WI38 (cell line): ENCODE data around the gene FBXO15.

ENCODE experiments used
- H3K4me3 ChIP-seq: 2 replicates; pipeline ENCODE4 v1.5.1; 2011; ENCODE audit warnings: low read depth, mild to moderate bottlenecking, control low read depth, low read length
- CTCF ChIP-seq: IDR thresholded peaks from 2 replicates; pipeline ENCODE4 v1.5.1; 2012; ENCODE audit warnings: low read depth, mild to moderate bottlenecking, control low read depth, low read length

FBXO15 gene

GRCh38 chr18:74074668-74075564, 72.7 kb downstream of the FBXO15 start:
- TF ChIP-seq CTCF = no peak
- no peak overlapping the region for H3K4me3 ChIP-seq

- no peak for TF ChIP-seq CTCF
- H3K4me3 ChIP-seq = no peak overlapping the region
Observed at GRCh38 chr18:74073957-74074667, 73.5 kb downstream of the FBXO15 start.

DNA sequence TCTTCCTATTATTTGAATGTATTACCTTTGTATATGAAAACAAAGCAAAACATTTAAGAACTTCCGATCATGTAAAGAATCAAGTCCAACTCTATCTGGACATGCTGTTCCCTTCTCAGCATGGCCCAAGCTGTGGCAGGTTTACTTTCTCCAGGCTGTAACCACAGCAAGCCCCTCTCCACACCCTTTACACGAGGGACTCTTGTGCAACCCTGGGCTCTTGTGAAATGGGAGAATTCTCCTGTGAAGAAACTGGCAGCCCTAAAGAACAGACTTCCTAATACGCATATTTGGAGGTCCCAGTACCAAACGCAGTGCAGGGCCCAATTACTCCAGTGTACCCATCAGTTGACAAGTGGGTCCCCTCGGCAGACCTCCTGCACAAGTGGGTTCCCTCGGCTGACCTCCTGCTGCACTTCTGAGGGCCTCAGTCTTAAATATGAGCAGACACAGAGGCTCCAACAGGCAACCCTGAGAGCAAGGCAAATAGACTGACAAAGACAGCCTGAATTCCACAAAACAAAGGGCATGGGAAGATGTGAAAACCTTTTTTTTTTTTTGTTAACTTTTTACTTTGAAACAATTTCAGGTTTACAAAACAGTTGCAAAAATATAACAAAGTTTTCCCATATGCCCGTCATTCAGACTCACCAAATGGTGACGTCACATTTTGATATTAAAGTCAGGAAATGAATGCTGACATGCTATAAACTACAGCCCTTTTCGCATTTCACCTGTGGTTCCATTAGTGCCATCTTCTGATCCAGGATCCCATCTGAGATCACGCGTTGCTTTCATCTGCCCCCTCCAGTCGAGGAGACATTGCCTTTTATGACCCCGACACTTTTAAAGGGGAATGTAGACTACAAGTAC, 78.2 kb downstream of the FBXO15 start:
- TF ChIP-seq CTCF = no peak
- no peak overlapping the region for H3K4me3 ChIP-seq

GRCh38 chr18:74068296-74068695, 79.3 kb downstream of the FBXO15 start:
- no peak overlapping the region for H3K4me3 ChIP-seq
- TF ChIP-seq CTCF = no peak

DNA sequence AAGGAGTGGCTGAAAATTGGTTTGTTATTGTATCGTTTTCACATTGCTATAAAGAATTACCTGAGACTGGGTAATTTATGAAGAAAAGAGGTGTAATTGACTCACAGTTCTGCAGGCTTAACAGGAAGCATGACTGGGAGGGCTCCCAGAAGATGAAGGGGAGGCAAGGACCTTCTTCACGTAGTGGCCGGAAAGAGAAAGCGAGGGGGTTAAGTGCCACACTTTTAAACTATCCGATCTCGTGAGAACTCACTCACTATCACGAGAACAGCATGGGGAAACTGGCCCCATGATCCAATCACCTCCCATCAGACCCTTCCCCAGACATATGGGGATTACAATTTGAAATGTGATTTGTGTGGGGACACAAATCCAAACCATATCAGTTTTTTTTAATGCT, 81.6 kb downstream of the FBXO15 start:
- no peak for TF ChIP-seq CTCF
- H3K4me3 ChIP-seq = no peak overlapping the region

DNA sequence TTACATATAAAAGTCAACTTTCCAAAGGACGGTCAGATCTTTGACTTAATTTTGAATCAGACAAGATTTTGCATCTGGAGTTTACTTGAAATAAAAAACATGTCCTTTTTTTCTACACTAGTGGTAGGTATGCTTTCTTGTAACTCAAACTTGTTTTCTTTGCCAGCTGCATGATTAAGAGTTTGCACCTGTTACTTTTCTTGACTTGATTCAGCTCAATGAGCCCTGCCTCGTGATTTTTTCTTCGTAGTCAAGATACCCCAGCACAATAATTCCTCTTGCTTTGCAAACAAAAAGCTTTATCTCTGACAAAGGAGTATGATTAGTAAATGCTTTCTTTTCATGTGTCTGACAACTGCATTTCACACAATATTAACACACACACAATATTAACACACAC, 82.3 kb downstream of the FBXO15 start:
- no peak overlapping the region for H3K4me3 ChIP-seq
- no peak for TF ChIP-seq CTCF
